ENCODE results near the gene LRP3.
A peak's percentile ranks its signal among the peaks of the same experiment; 100 is the strongest.
"Not testable (repeated sequence)": the region's sequence is repeated elsewhere in the genome, so short reads cannot be mapped to it uniquely, and the experiment has no call there.

LRP3 gene

GRCh38 chr19:33220115-33220514 is 26.0 kb downstream of the LRP3 start:
- DNase-seq = no peak

DNA sequence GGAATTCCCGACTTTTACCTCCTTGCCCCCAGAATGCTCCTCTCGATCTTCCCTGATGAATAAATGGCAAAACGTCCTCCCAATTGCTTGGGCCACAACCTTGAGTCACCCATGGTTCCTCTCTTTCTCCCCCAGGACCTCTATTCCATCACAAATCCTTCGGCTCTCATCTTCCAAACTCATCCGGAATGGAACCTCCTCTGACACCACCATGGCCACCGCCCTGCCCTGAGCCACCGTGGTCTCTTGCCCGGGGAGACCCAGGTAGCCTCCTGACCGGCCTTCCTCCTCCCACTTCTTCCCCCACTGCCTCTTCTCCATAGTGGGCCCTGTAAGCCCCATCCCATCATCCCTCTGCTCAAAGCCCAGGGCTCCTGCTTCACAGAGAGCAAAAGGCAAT is 26.6 kb downstream of the LRP3 start:
- no peak for DNase-seq

- no peak for DNase-seq
Measured at GRCh38 chr19:33221638-33222037, 27.5 kb downstream of the LRP3 start.

- not testable (repeated sequence) for DNase-seq
Measured at GRCh38 chr19:33222255-33222654, 28.1 kb downstream of the LRP3 start.

DNA sequence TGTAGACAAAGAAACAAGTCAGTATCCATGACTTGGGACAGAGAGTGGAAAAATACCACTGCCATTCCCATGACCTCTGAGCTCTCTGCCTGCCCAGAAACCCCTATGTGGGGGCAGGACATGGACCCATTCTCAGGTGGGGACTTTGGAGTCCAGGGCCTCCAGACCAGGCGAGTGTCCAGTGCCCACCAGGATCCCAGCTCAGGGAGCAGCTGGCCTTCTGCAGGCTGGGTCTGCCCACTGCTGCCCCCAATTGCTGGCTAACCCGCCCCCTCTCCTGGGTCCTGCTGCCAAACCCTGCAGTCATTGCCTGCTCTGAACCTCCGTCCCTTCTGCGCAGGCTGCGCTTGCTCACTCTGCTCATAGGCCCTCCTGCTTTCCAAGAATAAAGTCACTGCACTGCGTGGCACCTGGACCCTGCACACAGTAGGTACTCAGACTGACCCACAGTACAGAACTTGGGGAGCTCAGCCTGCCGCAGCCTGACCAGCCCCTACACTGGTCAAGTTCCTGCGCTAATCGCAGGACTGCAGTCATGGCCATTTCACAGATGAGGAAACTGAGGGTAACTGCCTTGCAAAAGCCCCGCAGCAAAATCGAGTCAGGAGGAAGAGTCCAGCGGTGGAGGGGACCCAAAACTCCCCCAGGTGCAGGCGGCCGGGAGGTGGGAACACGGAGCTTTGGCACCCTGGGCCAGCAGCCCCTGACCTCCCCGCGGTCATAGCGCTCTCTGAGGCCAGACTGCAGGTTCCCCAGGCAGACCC is 30.7 kb downstream of the LRP3 start:
- DNase-seq = no peak

- DNase-seq = no peak
Measured at GRCh38 chr19:33225458-33225926, 31.4 kb downstream of the LRP3 start, which contains the start of gene SLC7A10. SLC7A10 (minus strand) TSS chr19:33225850; CDS start chr19:33225703, 147 bp downstream.

DNA sequence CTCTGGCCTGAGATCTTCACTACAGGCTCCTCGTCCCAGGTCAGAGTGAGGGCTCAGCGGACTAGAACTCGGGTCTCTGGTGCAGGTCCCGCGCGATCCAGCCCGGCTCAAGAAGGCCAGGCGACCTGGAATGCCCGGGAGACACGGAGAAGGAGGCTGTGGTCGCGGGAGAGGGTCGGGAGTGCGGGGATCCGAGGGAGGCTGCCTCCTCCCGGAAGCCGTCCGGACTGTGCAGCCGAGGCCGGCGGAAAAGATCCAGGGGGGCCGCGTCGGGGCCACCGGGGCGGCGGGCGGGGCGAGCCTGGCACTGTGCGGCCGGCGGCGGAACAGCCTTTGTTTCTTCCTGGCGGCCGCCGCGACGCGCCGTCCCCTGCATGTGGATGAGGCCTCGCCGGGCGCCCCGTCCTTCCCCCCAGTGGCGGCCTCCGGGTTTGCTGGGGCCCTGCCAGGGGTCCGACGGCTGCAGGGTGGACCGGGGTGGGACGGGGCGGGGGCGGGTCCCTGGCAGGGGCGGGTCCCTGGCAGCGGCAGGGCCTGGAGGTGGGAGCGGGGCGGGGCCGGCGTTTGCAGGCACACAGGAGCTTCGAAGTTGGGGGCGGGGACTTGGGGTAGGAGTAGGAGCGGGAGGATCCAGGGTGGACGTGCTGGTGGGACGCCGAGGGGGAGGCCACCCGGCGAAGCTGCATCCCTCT is 32.6 kb downstream of the LRP3 start:
- no peak for DNase-seq

DNA sequence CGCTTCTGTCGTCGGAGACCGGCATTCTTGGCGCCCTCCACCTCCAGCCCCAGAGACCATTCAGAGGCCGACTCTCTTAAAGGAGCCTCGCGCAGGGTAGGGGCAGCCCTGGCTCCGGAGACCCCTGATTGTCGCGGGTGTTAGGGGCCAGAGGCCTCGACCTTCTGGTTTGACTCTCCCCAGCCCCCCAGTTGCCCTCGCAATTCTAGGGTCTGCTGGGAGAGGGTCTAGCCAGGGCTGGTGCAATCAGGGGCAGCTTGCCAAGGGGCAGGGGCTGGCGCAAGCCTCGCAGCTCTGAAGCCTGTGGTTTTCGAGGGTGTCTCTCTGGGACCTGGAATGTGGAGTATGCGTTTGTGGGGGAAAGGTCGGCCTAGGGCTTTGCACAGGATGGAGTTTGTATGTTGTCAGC is 33.1 kb downstream of the LRP3 start:
- DNase-seq = no peak

DNA sequence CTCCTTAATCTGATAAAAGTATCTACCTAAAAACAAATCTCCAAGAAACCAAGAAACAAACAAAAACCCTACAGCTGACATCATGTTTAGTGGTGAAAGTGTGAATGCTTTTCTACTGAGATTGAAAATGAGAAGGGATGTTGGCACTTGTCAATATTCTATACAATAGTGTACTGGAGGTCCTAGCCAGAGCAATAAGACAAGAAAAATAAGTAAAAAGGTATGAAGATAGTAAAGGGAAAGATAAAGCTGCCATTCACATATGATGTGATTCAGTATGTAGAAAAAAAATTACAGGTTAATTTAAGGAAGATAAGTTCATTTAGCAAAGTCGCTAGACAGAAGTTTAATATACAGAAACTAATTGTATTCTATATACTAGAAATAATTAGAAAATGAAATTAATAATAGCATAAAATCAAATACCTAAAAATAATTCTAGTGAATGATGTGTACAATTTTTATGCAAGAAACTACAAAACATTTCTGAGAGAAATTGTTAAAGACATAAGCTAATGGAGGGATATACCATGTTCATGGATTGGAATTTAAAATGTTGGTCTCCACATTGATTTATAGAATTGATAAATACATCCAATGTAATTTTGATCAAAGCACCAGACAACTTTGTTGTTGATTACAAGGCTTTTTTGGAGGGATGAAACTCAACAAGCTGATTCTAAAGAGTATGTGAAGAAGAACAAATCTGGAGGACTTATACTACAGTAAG is 33.9 kb downstream of the LRP3 start:
- no peak for DNase-seq

DNA sequence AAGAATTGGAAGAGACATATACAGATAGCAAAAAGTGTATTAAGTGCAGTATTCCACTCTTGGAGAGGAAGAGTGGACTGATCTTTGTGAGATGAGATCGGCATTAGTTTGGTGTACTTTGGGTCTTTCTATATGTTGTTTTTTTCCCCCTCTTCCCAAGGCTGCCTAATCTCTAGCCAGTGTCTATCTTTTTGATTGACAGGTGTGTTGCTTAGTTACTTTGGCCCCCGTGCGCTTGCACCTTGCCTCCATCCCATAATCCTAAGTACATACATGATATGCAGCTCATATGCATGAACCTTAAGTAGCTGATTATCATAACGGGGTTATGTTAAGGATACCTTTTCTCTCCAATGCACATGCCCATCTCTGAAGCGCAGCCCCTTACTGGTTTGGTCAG is 35.8 kb downstream of the LRP3 start:
- no peak for DNase-seq

- no peak for DNase-seq
Measured at GRCh38 chr19:33231511-33231910, 37.4 kb downstream of the LRP3 start.

- DNase-seq = no peak
Measured at GRCh38 chr19:33232656-33233055, 38.5 kb downstream of the LRP3 start.

DNA sequence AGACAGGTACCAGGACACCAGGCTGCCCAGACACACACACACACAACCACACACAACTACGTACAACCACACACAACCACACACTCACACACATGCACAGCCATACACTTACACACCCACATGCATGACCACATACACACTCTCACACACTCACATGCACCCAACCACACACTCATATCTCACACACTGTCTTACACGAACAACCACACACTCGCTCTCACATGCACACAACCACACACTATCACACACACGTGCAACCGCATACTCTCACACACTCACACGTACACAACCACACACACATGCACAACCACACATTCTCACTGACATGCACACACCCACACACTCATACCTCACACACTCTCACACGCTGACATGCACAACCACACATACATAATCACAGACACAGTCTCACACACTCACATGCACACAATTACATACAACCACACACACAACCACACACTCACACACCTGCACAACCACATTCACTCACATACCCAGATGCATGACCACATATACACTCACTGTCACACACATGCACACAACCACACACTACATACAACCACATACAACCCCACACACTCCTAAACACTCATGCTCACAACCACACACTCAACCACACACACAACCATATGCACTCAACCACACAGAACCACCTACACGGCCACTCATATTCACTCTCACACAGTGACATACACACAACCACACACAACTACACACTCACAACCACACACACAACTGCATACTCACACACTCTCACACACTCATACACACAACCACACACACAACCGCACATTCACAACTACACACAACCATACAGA is 39.1 kb downstream of the LRP3 start:
- no peak for DNase-seq

DNA sequence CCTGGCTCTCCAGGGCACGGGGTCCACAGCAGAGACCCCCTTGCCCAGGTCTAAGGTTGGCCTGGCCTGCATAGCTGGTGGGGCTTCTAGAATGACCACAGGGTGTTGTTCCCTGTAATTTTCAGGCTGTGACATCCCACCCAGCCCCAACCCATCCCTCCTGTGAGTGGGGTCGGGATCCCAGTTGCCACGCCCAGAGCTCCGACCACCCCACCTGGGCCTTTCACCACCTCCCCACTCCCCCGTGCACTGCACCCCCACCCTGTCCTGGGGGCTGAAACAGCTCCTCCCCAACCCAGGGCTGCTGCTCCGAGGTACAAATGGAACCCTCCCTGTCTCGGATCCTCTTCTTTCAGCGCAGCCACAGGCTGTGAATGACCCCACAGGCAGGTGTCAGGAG is 40.0 kb downstream of the LRP3 start:
- no peak for DNase-seq

- no peak for DNase-seq
Measured at GRCh38 chr19:33234736-33235135, 40.6 kb downstream of the LRP3 start.

GRCh38 chr19:33235269-33235995 is 41.3 kb downstream of the LRP3 start:
- DNase-seq = peak; percentile 63

DNA sequence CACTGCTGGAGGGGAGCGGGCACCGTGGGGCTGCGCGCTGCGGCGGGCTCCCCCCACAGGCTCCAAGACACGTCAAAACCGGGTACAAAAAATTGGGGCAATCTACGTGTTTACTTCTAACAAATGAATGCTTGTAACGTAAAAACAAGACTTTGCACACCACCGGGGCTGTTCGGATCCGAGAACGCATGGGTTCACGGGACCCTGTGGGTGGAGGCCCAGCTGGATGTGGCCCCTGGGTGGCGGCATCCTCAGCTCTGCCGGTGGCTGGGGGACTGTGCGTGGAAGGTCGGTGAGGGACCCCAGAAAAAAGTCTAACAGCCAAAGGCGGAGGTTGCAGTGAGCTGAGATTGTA is 41.8 kb downstream of the LRP3 start:
- DNase-seq = no peak

DNA sequence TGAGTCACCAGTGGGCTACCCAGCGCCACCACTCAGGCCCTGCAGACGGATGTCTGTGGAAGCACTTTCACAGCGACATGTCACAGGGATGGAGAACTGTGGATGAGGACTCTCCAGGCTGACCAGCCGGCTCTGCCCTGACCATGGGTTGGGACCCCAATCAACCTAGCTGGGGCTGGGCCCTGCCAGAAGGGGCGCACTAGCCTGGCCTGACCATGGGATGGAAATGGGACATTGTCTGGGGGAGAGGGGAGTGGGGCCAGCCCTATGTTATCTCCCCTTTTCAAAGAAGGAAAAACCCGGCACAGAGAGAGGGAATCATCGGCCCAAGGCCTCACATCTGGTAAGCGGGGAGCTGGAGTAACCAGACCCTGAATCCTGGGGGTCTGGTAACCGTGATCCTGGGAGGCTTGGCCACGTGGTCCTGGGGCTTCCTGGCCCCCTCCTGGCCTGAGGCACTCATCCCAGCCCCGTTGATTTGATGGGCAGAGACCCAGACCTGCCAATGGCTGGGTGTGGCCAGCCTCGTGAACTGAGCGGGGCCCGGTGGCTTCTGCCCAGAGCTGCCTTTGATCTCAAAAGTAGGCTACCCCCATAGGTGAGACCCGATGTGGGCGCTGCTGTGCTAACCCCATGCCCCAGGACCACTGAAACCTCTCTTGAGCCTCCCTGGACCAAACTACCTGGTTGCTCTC is 42.7 kb downstream of the LRP3 start:
- no peak for DNase-seq

DNA sequence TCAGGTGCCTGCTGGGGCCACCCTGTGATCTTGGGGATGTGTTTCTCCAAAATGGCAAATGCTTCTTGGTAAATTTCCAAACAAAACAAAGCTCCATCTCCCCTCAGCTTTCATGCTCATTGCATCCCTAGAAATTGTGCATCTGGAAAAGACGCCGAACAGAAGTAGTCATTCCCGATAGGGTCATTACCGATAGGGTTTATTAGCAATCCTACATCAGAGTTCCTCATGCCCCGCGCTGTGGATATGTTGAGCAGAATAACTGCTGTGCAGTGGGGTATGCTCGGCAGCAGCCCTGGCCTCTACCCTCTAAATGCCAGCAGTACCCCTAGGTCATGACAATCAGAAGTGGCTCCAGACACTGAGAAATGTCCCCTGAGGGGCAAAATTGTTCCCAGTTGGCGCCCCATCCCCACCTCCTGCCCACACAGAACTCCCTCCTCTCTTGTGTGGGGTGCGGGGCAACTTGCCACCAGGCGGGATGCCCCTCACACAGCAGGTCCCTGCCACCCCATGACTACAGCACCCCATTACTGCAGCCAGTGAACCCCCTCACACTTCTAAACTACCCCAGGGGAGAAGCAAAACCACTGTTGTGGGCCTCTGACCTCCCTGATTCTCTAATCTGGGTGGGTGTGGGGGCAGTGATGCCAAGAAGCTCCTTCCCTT is 44.5 kb downstream of the LRP3 start:
- no peak for DNase-seq

DNA sequence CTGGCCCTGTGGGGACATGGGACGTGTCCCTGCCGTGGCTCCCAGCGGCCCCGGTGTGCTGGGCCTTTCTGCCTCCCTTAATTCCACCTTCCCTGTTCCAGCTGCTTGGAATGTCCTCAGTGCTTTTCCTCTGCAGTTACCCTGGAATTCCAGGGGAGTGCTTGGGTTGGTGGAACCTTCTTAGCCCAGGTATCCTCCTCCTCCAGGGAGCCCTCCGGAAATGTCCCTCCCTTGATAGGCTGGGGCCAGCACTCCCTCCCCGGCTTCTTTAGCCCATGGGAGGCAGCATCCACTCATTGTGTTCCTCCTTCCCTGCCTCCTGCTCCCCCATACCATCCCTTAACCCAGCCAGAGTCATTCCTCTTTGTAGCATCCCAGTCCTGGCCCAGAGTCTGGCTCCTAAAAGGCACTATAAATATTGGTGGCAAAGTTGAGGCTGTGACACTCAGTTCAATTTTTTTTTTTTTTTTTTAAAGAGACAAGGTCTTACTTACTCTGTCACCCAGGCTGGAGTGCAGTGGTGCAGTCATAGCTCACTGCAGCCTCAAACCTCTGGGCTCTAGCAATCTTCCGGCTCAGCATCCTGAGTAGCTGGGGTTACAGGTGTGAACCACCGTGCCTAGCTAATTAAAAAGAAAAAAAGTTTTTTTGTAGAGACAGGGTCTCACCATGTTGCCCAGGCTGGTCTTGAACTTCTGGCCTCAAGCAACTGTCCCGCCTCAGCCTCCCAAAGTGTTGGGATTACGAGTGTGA is 45.3 kb downstream of the LRP3 start:
- no peak for DNase-seq

Data from activated CD4-positive, alpha-beta T cell treated with anti-CD3 and anti-CD28 coated beads for 1 hour (primary cell).